DOHH2 (cell line): ENCODE measurements around the gene HEPHL1.
"Not testable (repeated sequence)": the region's sequence is repeated elsewhere in the genome, so short reads cannot be mapped to it uniquely, and the experiment has no call there.

ENCODE experiments used
- H3F3A ChIP-seq: fragments of 200-600 bp; sonication (generic), shearing (Covaris generic); 2 replicates; pipeline ENCODE4 v1.6.0; 2016; ENCODE audit warnings: antibody characterized with exemption, mild to moderate bottlenecking; ENCODE audit not compliant: control insufficient read depth, insufficient read depth
- H3K27ac ChIP-seq: fragments of 200-600 bp; sonication (generic); 2 replicates; pipeline ENCODE4 v1.5.1; 2014; ENCODE audit warnings: low read depth, mild to moderate bottlenecking, low read length, moderate library complexity
- H3K27me3 ChIP-seq: fragments of 200-600 bp; sonication (generic); 2 replicates; pipeline ENCODE4 v1.6.1; 2014; ENCODE audit warnings: mild to moderate bottlenecking, low read length, mixed read lengths; ENCODE audit not compliant: control insufficient read depth
- H3K36me3 ChIP-seq: fragments of 200-600 bp; sonication (generic); 2 replicates; pipeline ENCODE4 v1.6.1; 2014; ENCODE audit warnings: mild to moderate bottlenecking, low read length, moderate library complexity, mixed read lengths; ENCODE audit not compliant: control insufficient read depth
- H3K4me1 ChIP-seq: fragments of 200-600 bp; sonication (generic); 2 replicates; pipeline ENCODE4 v1.6.1; 2014; ENCODE audit warnings: mild to moderate bottlenecking, low read length, mixed read lengths; ENCODE audit not compliant: control insufficient read depth
- H3K4me2 ChIP-seq: fragments of 200-600 bp; sonication (generic); 2 replicates; pipeline ENCODE4 v1.6.0; 2014; ENCODE audit warnings: mild to moderate bottlenecking, low read length, moderate library complexity
- H3K4me3 ChIP-seq: fragments of 200-600 bp; sonication (generic); 2 replicates; pipeline ENCODE4 v1.5.1; 2014; ENCODE audit warnings: mild to moderate bottlenecking, low read length, mixed read lengths
- H3K79me2 ChIP-seq: fragments of 200-600 bp; sonication (generic); 2 replicates; pipeline ENCODE4 v1.6.1; 2014; ENCODE audit warnings: mild to moderate bottlenecking, low read length, mixed read lengths; ENCODE audit not compliant: control insufficient read depth
- H3K9me2 ChIP-seq: fragments of 200-600 bp; sonication (generic); replicated peaks from 2 replicates; pipeline ENCODE4 v1.6.1; 2014; ENCODE audit warnings: mild to moderate bottlenecking, low read length, mixed read lengths; ENCODE audit not compliant: control insufficient read depth
- H3K9me3 ChIP-seq: fragments of 200-600 bp; sonication (generic); 2 replicates; pipeline ENCODE4 v1.6.1; 2014; ENCODE audit warnings: antibody characterized with exemption, low read length, mixed read lengths; ENCODE audit not compliant: control insufficient read depth, insufficient read depth
- H4K20me1 ChIP-seq: fragments of 200-600 bp; sonication (generic); 2 replicates; pipeline ENCODE4 v1.6.0; 2014; ENCODE audit warnings: low read depth, mild to moderate bottlenecking, antibody characterized with exemption, low read length, moderate library complexity; ENCODE audit not compliant: control insufficient read depth, insufficient read depth
- CTCF ChIP-seq: fragments of 200-600 bp; sonication (generic); IDR thresholded peaks from one replicate; pipeline ENCODE4 v1.5.1; 2014; ENCODE audit warnings: antibody characterized with exemption, mild to moderate bottlenecking, low read depth, low read length; ENCODE audit not compliant: poor library complexity, severe bottlenecking
- EZH2phosphoT487 ChIP-seq: fragments of 200-600 bp; sonication (generic); IDR thresholded peaks from 2 replicates; pipeline ENCODE4 v1.6.1; 2017; ENCODE audit warnings: borderline replicate concordance, mild to moderate bottlenecking, antibody characterized with exemption, low read length, moderate library complexity, mixed read lengths

The HEPHL1 gene

GRCh38 chr11:94112206-94112953 is 91.2 kb downstream of the HEPHL1 start:
- Histone ChIP-seq H3K4me2 (no peak overlapping the region), H3K27ac (no peak overlapping the region)

GRCh38 chr11:94117197-94117574 is 96.0 kb downstream of the HEPHL1 start:
- H3K4me3 ChIP-seq: no peak overlapping the region
- no peak overlapping the region for H3K27ac ChIP-seq
- TF ChIP-seq CTCF (no peak), EZH2phosphoT487 (no peak)
- H3K79me2 ChIP-seq: no peaks in the 10 kb centered on the region
- no peaks in the 10 kb centered on the region for H3K9me2 ChIP-seq
- H4K20me1 ChIP-seq: no peaks in the 10 kb centered on the region
- no peaks in the 10 kb centered on the region for H3K4me1 ChIP-seq
- H3K27me3 ChIP-seq: no peaks in the 10 kb centered on the region
- H3K4me2 ChIP-seq: no peak overlapping the region
- H3F3A ChIP-seq: no peaks in the 10 kb centered on the region
- no peaks in the 10 kb centered on the region for H3K9me3 ChIP-seq
- no peaks in the 10 kb centered on the region for H3K36me3 ChIP-seq

More at GRCh38 chr11:94112206-94112953, 91.2 kb downstream of the HEPHL1 start:
- Histone ChIP-seq H3K9me3 (no peaks in the 10 kb centered on the region), H3K4me1 (no peaks in the 10 kb centered on the region), H3K4me3 (no peak overlapping the region), H3F3A (no peaks in the 10 kb centered on the region), H3K27me3 (no peaks in the 10 kb centered on the region), H3K36me3 (no peaks in the 10 kb centered on the region), H4K20me1 (no peaks in the 10 kb centered on the region), H3K79me2 (no peaks in the 10 kb centered on the region), H3K9me2 (no peaks in the 10 kb centered on the region)
- TF ChIP-seq CTCF: no peak
- no peak for TF ChIP-seq EZH2phosphoT487

- no peak overlapping the region for H3K4me2 ChIP-seq
- no peaks in the 10 kb centered on the region for H3K27me3 ChIP-seq
- H4K20me1 ChIP-seq: no peaks in the 10 kb centered on the region
- H3K27ac ChIP-seq: no peak overlapping the region
- no peaks in the 10 kb centered on the region for H3K36me3 ChIP-seq
- H3K9me3 ChIP-seq: no peaks in the 10 kb centered on the region
- no peaks in the 10 kb centered on the region for H3K9me2 ChIP-seq
- no peaks in the 10 kb centered on the region for H3K79me2 ChIP-seq
- TF ChIP-seq CTCF (no peak), EZH2phosphoT487 (no peak)
- no peaks in the 10 kb centered on the region for H3K4me1 ChIP-seq
- no peak overlapping the region for H3K4me3 ChIP-seq
- no peaks in the 10 kb centered on the region for H3F3A ChIP-seq
Observed at GRCh38 chr11:94117871-94118270, 96.7 kb downstream of the HEPHL1 start.

- H3F3A ChIP-seq, H3K4me3 ChIP-seq, H3K27ac ChIP-seq, H3K79me2 ChIP-seq, H3K36me3 ChIP-seq, H3K4me1 ChIP-seq, H4K20me1 ChIP-seq, H3K27me3 ChIP-seq, H3K9me3 ChIP-seq, H3K4me2 ChIP-seq, H3K9me2 ChIP-seq: not testable (repeated sequence)
Observed at GRCh38 chr11:94119676-94120075, 98.5 kb downstream of the HEPHL1 start.

- H3K4me3 ChIP-seq, H3K36me3 ChIP-seq, H3K4me1 ChIP-seq, H3K9me2 ChIP-seq, H3K4me2 ChIP-seq, H3K79me2 ChIP-seq, H3K27ac ChIP-seq, H3K9me3 ChIP-seq, H4K20me1 ChIP-seq, H3K27me3 ChIP-seq, H3F3A ChIP-seq: not testable (repeated sequence)
Observed at GRCh38 chr11:94120516-94120915, 99.4 kb downstream of the HEPHL1 start.
